HG03159 (cell line): ENCODE data around the gene ZMYND11.
"Not testable (repeated sequence)": the region's sequence is repeated elsewhere in the genome, so short reads cannot be mapped to it uniquely, and the experiment has no call there.

Experiments used
- ATAC-seq: cut with Tn5 transposase; IDR thresholded peaks from one replicate; pipeline ENCODE4 v1.9.1; 2021; ENCODE audit warnings: mild to moderate bottlenecking, moderate library complexity; ENCODE audit not compliant: unreplicated experiment

The ZMYND11 gene

DNA sequence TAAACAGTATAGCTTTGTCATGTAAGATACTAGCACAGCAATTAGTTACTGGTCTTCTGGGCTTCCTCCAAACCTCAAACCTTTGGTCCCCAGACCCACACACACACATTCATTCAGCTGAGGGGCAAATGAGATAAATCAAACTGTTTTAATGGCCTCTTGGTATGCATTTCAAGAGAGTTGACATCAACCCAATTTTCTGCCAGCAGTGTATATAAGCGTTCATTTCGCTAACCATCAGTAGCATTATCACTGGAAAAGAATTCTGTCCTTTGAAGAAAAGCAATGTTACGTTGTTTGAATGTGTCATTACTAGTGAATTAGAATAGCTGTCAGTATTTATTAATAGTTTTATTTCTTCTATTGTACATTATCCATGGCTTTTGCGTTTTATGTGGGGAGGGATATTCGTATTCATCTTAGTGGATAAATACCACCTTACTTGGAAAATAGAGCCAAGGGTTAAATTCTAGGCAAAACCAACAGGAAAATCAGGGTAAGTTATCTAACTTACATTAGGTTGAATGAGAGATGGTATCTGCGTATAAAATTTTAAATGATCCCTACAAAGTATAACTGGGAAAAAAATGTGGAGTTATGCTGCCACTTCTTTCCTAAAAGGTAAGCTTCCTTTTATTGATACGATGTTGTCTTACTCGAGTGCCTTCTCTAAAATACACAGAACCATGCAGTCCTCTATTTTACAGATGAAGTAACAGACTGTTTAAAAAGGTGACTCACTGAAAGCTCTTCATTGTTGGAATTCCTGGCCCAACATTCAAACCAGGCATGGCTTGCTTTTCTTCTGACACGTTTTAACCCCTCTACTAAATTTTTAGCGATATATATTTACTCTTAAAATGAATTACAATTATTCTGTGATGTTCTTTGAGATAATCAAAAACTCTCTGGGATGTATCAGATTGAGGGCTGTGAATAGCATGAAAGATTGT lies 2.0 kb upstream of the ZMYND11 start:
- ATAC-seq = no peak

DNA sequence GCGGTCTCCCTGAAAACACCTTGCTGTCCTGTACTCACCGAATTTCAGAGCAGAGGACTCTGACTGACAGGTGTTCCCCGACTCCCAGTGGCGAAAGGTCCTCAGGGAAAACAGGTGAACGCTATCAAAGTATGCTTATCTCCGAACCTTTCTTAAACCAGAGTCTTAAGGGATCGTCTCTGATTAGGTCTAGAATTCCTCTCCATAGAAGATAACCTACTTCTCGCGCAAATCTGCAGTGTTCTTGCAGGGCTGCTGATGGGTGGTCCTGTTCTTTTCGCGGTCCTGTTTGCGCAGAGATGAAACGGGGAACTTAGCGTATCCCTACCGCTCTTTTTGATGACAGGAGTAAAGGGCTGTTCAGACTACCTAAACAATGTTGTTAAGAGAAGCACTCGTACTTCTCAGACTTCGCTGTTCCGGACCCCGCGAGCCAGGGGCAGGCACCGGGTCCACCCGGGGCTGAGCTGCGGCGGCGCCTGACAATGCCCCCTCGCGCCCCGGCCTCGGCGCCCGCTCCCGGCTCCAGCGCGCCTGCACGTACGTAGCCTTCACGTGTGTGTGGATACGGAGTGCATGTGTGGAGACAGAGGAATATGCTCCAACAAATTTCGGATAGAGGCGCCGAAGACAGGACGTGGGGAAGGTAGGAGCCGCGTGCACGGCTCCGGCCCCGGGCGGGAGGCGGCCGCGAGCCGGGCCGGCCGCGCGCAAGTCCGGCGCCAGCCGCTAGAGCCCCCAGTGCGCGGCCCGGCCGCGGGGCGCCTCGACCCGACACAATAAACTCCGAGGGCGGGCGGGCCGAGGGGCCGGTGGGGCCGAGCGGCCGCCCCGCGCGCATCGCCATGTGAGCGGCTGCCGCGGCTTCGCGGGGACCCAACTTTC lies 766 bp upstream of the ZMYND11 start:
- ATAC-seq = peak; percentile 48

DNA sequence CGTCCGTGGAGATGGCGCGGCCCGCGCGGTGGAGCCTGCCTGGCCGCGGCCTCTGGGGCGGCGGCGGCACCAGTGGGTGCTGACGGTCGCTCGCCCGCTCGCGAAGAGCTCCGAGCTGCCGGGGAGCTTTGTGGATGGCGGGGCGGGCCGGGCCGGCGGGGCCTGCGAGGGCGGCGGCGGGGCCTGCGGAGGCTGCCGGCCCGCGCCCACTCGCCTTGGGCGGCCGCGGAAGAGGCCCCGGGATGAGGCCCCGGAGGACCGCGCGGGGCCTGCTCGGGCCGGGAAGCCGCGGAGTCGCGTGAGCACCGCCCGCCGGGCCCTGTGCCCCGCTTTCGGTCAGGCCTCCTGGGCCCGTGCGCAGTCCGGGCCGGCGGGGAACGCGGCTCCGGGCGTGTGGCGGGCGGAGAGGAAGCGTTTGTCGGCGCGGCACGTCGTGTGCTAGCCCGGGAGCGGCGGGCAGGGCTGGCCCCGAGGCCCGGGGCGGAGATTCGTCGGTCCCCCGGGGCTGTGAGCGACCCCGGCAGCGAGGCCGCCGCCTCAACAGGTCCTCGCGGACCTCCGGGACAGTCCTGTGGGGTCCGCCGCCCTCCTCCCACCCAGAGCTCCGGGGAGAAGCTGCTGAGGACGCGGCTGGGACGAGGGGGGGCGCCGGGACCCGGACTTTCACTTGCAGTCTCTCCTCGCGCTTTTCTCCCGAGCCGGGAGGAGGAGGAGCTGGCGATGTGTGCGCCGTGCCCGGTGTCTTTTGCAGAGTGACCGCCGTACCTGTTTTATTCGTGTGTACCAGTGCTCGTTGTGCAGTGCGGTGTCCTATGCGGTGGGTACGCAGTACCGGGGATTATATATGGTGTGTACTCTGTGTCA lies 578 bp downstream of the ZMYND11 start:
- ATAC-seq = peak; percentile 40

DNA sequence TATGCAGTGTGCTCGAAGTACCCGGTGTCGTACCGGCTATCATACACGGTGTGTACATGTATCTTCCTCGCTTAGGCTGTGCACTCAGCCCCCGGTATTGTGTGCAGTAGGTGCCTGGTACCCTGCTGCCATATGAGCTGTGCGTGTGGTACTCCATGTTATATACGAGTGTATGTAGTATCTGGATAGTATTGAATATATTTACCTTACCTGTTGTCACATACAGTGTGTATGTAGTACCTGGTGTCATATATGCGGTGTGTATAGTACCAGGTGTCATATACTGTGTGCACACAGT lies 1.2 kb downstream of the ZMYND11 start:
- peak; percentile 0 for ATAC-seq

DNA sequence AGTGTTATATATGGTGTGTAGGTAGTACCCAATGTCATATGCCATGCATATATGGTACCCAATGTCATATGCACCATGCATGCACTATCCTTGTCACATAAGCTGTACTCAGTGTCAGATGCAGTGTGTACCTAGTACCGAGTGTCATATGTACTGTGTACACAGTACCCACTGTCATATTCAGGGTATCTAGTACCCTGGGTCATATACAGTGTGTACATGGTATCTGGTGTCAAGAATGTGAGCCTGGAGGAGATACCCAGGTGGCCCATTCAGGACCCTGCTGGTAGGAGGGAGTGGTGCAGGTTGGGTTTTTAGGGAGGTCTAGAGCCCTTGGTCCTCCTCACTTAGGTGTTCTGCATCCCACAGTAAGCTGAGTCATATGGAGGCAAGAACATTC lies 1.8 kb downstream of the ZMYND11 start:
- peak; percentile 34 for ATAC-seq

DNA sequence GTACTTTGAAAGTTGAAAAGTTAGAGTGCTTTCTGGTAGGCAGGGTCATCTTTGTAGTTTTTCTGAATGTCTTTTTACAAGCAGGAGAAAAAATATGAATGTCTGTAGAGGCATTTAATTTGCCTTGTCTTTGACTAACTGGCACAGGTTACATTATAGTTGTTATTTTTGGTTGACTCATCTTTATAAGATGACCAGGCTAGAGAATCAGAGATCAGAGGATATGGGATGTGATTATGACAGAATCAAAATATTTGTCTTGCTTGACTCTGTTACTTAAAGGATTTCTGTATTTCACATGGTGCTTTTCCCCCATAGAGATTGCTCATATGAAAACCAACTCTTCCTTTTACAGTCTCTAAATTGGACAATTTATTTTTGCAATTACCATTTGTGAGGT lies 2.4 kb downstream of the ZMYND11 start:
- ATAC-seq = no peak

DNA sequence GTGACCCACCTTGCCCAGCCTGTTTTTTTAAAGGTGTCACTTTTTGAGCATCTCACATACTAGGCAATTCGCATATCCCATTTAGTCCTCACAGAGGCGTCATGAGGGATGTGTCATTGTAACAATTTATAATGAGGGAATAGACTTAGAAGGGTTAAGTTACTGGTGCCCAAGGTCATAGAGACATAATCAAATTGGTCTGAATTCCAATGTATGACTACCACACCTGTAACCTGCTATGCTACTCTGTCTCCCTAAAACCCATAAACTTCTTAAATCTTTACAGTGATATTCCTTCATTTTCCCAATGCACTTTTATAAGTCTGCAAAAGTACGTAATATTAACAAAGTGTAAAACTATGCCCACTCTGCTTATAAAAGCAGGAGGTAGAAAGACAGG lies 7.1 kb downstream of the ZMYND11 start:
- no peak for ATAC-seq

DNA sequence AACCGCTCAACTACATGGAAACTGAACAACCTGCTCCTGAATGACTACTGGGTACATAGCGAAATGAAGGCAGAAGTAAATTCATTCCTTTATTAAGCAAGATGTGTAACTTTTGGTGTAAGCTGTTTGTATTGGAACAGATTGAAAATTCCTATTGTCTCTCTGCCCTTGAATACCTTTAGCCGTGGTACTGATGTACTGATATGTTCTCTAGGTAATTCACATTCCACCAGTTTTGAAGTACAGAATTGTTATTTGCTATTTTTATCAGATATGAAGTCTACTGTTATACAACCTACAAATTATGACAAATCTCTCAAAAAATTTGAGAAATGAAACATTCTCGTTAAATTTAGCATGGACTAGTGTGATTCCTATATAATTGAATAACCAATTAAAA lies 17.7 kb downstream of the ZMYND11 start:
- ATAC-seq = no peak

DNA sequence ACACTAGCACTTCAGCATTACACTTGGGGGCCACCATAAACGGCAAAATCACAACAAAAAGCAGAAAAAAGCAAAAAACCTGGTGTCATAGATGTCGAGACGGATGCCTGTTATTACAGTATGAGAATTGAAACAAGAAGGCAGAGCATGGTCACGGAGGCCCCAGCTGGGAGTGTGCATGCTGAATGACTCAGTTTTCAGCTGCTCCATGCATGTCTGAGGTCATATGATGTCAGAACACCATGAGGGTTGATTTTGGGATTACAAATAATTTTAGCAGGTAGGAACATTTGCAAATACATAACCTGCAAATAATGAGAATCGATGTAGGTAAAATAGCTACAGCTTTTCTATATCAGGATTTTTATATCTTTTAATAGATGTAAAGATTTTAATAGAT lies 19.1 kb downstream of the ZMYND11 start:
- ATAC-seq = no peak

DNA sequence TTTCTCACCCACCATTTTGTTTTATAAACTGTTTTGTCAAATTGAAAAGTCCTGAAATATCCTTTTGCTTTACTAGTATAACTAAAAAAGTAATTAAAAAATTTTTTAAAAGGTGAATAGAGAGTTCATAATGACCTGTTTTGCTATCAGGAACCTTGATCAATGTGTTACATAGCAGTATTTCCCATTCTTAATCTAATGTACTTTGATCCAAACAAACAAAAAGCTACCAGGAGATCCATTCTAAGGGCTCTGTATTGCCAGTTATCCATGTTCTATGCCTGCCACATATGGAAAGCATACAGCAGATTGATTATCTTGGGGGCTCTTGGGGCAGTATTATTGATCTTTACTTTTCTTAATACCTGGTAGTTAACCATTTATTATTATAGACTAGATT lies 32.1 kb downstream of the ZMYND11 start:
- ATAC-seq = no peak

DNA sequence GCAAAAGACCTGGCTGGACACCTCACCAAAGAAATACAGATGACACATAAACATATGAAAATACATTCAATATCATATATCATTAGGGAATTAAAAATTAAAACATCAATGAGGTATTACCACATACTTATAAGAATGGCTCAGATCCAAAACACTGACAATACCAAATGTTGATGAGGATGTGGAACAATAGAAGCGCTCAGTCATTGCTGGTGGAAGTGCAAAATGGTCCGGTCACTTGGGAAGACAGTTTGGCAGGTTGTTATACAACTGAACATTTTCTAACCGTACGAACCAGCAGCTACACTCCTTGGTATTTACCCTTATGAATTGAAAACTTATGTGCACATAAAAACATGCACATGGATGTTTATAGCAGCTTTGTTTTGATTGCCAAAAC lies 38.5 kb downstream of the ZMYND11 start:
- ATAC-seq = no peak

DNA sequence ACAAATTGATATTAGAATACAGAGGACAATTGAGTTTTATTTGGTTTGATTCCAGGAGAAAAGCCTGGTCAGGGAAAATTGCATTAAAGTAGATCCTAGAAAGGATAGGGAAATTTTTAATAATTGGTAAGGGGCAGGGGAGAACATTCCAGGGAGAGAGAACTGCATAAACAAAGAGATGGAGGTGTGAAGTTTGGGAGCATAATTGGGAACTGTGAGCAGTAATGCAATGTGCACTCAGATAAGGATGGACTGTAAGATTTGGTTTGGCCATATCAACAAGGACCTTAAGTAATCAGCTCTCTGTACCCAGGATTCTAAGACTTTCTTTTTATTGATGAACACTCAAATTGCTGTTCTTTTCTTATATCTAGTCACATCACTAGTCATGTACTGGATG lies 41.4 kb downstream of the ZMYND11 start:
- no peak for ATAC-seq

DNA sequence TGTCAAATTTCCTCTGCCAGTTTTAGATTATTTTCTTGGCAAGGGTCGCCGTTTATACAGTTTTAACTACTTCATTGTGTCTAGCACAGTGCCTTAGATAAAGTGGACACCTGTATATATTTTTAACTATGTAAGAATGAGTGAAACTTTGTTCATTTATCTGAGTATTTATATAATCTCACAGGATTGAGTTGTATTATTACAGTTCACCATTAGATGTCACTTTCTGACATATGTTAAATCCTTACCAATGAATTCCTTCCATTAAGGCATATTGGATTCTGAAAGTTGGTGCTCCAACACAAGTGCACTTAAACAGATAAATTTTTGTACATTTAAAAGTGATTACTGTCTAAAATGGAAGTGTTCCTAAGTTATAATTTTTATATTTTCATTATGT lies 43.0 kb downstream of the ZMYND11 start:
- ATAC-seq = no peak

DNA sequence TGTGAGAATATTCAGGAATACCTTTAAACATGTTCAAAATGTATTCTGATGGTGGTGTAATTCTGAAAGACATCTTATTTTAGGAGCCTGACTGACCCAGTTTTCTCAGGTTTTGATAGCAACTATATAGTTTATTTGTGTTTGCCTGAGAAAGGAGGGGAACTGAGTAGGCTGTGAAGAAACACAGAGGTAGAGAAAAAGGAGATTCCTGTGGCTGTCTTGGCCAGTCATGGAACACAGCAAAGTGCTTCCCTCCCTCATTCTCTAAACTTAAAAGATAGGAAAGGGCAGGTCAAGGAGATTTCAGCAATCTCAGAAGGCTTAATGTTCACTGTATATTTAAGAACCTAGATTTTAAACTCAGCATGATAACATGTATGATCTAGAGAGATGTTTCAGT lies 43.5 kb downstream of the ZMYND11 start:
- no peak for ATAC-seq

DNA sequence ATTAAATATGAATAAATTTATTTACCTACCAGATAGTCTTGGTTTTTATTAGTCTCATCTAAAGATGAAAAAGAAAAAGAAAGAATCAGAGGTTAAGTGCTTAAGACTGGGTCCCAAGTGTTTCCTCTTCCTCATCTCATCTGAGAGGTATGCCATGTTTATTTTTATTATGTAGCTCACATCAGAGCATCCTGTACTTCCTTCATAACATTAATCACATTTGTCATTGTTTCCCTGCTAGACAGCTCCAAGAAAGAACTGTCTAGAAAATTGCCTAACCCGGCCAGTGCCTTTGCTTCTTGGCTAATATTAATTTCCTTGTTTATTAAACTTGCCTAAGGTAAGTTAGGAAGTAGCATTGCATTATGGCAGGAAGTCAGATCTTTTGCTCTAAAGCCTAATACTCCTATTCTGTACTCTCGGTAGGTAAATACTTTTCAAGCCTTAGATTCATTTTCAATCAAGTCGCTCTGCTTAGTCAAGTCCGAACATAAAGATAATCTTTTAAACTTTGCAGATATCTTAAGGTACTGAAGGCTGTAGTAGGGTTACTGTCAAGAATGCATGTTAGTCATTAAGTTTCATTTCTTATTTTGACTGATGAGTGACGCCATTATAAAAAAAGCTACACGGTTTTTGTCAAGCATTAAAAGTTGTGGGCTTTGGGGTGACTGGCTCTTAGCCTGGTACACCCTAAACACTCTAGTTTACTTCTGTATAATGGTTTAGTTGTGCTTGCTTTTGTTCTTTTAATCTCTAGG lies 47.4 kb downstream of the ZMYND11 start:
- ATAC-seq = peak; percentile 53

DNA sequence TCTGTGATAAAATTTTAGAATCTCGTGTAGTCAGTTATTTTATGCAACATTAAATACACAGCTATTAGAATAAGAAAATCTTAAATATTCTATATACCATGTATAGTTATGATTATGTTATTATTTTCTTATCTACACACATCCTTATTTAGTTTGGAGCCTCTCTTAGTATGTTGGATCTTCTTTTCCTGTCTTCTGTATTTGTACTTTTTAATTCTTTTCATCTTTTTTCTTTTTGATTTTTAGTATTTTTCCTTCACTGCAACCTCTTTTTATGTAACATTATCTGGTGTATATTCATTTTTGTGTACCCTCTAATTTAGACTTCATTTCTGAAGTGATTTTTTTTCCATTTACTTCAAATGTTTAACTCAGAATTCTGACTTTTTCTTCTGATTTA lies 48.9 kb downstream of the ZMYND11 start:
- ATAC-seq = no peak

DNA sequence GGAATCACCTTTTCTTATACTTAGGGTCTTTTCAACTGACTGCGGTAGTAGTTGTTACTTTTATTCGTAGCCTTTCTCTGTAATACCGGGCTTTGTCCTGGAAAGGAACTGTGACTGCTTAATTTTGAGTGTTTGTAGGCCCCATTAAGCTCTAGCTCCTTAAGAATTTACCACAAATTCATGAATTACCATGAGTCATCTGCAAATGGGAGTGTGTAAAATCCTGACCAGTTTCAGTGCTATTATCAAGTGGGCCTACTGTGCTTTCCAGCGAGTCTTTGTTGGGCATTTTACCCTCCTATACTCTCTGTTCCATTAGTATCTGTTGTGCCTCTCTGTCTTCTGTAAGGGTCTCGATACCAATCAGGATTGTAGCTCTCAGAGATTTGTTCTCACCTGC lies 49.7 kb downstream of the ZMYND11 start:
- no peak for ATAC-seq

DNA sequence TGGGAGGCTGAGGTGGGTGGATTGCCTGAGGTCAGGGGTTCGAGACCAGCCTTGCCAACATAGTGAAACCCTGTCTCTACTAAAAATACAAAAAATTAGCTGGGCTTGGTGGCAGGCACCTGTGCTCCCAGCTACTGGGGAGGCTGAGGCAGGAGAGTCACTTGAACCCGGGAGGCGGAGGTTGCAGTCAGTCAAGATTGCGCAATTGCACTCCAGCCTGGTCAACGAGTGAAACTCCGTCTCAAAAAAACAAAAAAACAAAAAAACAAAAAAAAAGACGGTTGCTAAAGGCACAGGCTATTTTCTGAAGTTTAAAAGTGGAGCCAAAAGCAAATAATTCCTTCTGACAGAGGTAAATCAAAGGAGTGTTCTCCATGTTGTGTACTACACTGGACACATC lies 50.3 kb downstream of the ZMYND11 start:
- not testable (repeated sequence) for ATAC-seq

DNA sequence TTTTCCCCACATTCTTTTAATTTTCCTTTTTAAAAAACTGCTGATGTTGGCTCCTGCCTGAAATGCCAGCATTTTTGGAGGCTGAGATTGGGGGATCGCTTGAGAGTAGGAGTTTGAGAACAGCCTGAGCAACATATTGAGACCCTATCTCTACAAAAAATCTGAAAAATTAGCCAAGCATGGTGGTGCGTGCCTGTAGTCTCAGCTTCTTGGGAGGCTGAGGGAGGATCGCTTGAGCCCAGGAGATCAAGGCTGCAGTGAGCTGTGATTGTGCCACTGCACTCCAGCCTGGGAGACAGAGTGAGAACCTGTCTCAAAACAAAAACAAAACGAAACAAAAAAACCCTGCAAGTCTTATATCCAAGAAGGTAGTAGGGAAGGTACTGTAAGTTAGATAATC lies 51.7 kb downstream of the ZMYND11 start:
- ATAC-seq = no peak

DNA sequence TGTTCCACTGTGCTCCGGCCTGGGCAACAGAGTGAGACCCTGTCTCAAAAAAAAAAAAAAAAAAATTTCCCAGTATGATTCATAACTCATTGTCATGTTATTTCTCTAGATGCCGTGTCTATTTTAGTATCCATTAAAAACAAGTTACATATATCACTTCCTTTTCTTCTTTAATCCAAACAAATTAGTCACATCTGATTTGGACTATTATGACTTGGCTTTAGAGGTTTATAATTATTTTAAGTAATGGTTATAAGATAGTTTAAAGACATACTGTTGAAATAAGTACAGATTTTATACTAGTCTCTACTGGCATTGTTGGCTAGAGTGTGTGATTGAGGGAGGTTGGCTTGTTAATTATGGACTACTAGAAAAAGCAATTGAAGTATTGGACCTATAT lies 53.3 kb downstream of the ZMYND11 start:
- ATAC-seq = no peak
